ENCODE measurements around the gene CLASP2. TPM values are rescaled to one million over a fixed set of nuclear protein-coding genes. Genes with fewer than 3 reads are reported as not detected.

CLASP2 gene
- total RNA-seq (ENCODE audit: low replicate concordance), result 56.9 and 59.1 TPM in 2 replicates

GRCh38 chr3:33717866-33718594 is at the start of gene CLASP2:
CLASP2 (minus strand) TSS chr3:33718254; CDS start chr3:33718002, 252 bp downstream.

Other genes starting within 250 kb of the CLASP2 start
- gene PDCD6IP, start 80.4 kb upstream of the CLASP2 start, total RNA-seq (ENCODE audit: low replicate concordance), result 43.6 and 67.5 TPM in 2 replicates